ENCODE measurements around the gene KDM7A. TPM values are rescaled to one million over a fixed set of nuclear protein-coding genes. Genes with fewer than 3 reads are reported as not detected.

The KDM7A gene
- total RNA-seq, 1 experiment from 2014 or later, result 6.6 TPM

- Histone ChIP-seq H2BK12ac (ENCODE audit: insufficient read length, low read depth, low read length) (no peak overlapping the region), H3K23ac (ENCODE audit: insufficient read length, low read depth, low read length) (no peak overlapping the region), H3K18ac (ENCODE audit: insufficient read length, low read depth, low read length) (no peak overlapping the region), H3K4me2 (ENCODE audit: insufficient read depth, insufficient read length, low read length) (no peak overlapping the region), H2AFZ (ENCODE audit: low read length) (no peak overlapping the region), H4K5ac (ENCODE audit: insufficient read length, low read depth, low read length) (no peak overlapping the region), H3K79me1 (ENCODE audit: insufficient read depth, low read depth, low read length, poor library complexity, severe bottlenecking) (no peaks in the 10 kb centered on the region), H3T11ph (ENCODE audit: low read length) (no peak overlapping the region), H2BK120ac (ENCODE audit: low read depth, low read length, poor library complexity, severe bottlenecking) (no peak overlapping the region), H4K91ac (ENCODE audit: insufficient read length, low read depth, low read length) (no peak overlapping the region), H3K27ac (ENCODE audit: insufficient read length, low read depth, low read length) (no peak overlapping the region), H3K4ac (ENCODE audit: low read depth, low read length) (no peak overlapping the region), H3K14ac (ENCODE audit: insufficient read depth, low read length) (no peak overlapping the region), H3K56ac (ENCODE audit: insufficient read length, low read depth, low read length) (no peak overlapping the region), H3K79me2 (ENCODE audit: insufficient read depth, low read length) (no peaks in the 10 kb centered on the region), H4K8ac (replicated peaks; ENCODE audit: insufficient read length, low read depth, low read length) (no peak overlapping the region), H2BK15ac (ENCODE audit: low read depth, low read length) (no peak overlapping the region), H2BK5ac (ENCODE audit: insufficient read length, low read length) (no peak overlapping the region), H2AK5ac (ENCODE audit: insufficient read length, low read length) (no peak overlapping the region), H4K20me1 (ENCODE audit: control insufficient read depth, insufficient read depth, insufficient read length) (no peaks in the 10 kb centered on the region), H2BK20ac (ENCODE audit: low read depth, low read length, poor library complexity, severe bottlenecking) (no peak overlapping the region), H3K4me1 (ENCODE audit: insufficient read depth, low read length) (no peaks in the 10 kb centered on the region), H3K9me3 (ENCODE audit: control insufficient read depth, low read depth, low read length) (no peaks in the 10 kb centered on the region), H3K9ac (ENCODE audit: extremely low read depth, insufficient read length, low read length) (no peak overlapping the region), H3K27me3 (ENCODE audit: insufficient read depth, low read length) (no peaks in the 10 kb centered on the region), H3K23me2 (ENCODE audit: insufficient read length, low read depth, low read length, poor library complexity, severe bottlenecking) (no peaks in the 10 kb centered on the region)
- Mint-ChIP-seq H3K36me3 (ENCODE audit: insufficient read depth in 1 of 3, low read depth in 3 of 3) (no peaks in the 10 kb centered on the region), H3K27me3 (ENCODE audit: low read depth) (peaks cover 2% of the 10 kb centered on the region), H3K4me1 (peaks cover 7 to 12% of the 10 kb centered on the region in 2 experiments), H3K4me3 (no peak overlapping the region), H3K9me3 (no peaks in the 10 kb centered on the region), H3K27ac (no peak overlapping the region; a peak in 1 of 7 replicates)
- no peak for TF ChIP-seq CTCF (conservative IDR thresholded peaks at IDR 0.05)
- no peak for DNase-seq
- no CpG with 5 or more reads among the region's 2 CpGs for WGBS (ENCODE audit: extremely low coverage, insufficient read length, low lambda C conversion rate)
Measured at GRCh38 chr7:140189917-140190316, 13.1 kb upstream of the KDM7A start.

Measured in H9 (cell line).